Transverse colon (tissue), 4 donors: ENCODE results near the gene VENTX. TPM values are rescaled to one million over a fixed set of nuclear protein-coding genes. Genes with fewer than 3 reads are reported as not detected.
A peak's percentile ranks its signal among the peaks of the same experiment; 100 is the strongest.

Source experiments
- DNase-seq: peaks from one replicate; pipeline ENCODE4 v3.0.0-alpha.2; 2019
- H3K27ac ChIP-seq, 4 donors: fragments of 200-600 bp; sonication (generic); 2 replicates each; pipeline ENCODE4 v1.5.1; 2016 to 2018; ENCODE audit warnings: inconsistent platforms in 4 of 4
- H3K27me3 ChIP-seq: fragments of 200-600 bp; sonication (generic); 2 replicates; pipeline ENCODE4 v1.5.1; 2017; ENCODE audit warnings: inconsistent platforms
- H3K36me3 ChIP-seq, 4 donors: fragments of 200-600 bp; sonication (generic); 2 replicates each; pipeline ENCODE4 v1.5.1; 2017 to 2019; ENCODE audit warnings: inconsistent platforms in 4 of 4
- H3K4me1 ChIP-seq, 4 donors: fragments of 200-600 bp; sonication (generic); 2 replicates each; pipeline ENCODE4 v1.5.1; 2017 to 2020; ENCODE audit warnings: inconsistent platforms in 4 of 4
- H3K4me3 ChIP-seq, 4 donors: fragments of 200-600 bp; sonication (generic); 1 replicate in 1 of 4; 2 replicates in 3 of 4; pipeline versions ENCODE4 v1.5.1 to v1.6.1; 2017 to 2019; ENCODE audit warnings: inconsistent platforms in 4 of 4
- H3K9me3 ChIP-seq, 2 donors: fragments of 200-600 bp; sonication (generic); 2 replicates each; pipeline ENCODE4 v1.5.1; 2017 to 2019; ENCODE audit warnings: inconsistent platforms in 2 of 2
- CTCF ChIP-seq, 5 experiments: fragments of 200-600 bp in 3 of 5; fragments of 450-650 bp in 2 of 5; sonication (generic) in 3 of 5; IDR thresholded peaks; 1 replicate in 2 of 5; 2 replicates in 3 of 5; pipeline ENCODE4 v1.5.1; 2016 to 2017; ENCODE audit warnings: antibody characterized with exemption in 5 of 5, inconsistent platforms in 3 of 5, mild to moderate bottlenecking in 2 of 5, moderate library complexity in 1 of 5
- EP300 ChIP-seq: sonication (generic); formaldehyde crosslinking; IDR thresholded peaks from one replicate; pipeline ENCODE4 v1.6.1; 2017; ENCODE audit warnings: antibody characterized with exemption, low read depth
- POLR2A ChIP-seq: fragments of 450-650 bp; IDR thresholded peaks from one replicate; pipeline ENCODE4 v1.6.1; 2016; ENCODE audit warnings: antibody characterized with exemption, mild to moderate bottlenecking, moderate library complexity
- POLR2AphosphoS5 ChIP-seq, 3 donors: sonication (generic); formaldehyde crosslinking; IDR thresholded peaks; one replicate each; pipeline ENCODE4 v1.6.1; 2016; ENCODE audit warnings: antibody characterized with exemption in 3 of 3
- WGBS, 2 donors: methylation state at CpG; one replicate each; pipeline ENCODE4 v1.1.5; 2018; ENCODE audit warnings: low coverage in 1 of 2; 5-methylcytosine and 5-hydroxymethylcytosine counted together
- in situ Hi-C, 4 donors: fragments of 200-750 bp; cut with MboI; loops; one replicate each; pipeline versions ENCODE4 v1.15.0 to v1.15.1; 2017; ENCODE audit warnings: low sequenced_read_pairs in 3 of 4, low pct_ligation_motif_present in 1 of 4, low pct_unique_long_range_greater_than_20kb in 1 of 4
- intact Hi-C: fragments of 100-400 bp; cut with DNase I; formaldehyde crosslinking; loops from one replicate; pipeline ENCODE4 v1.15.1; 2023; ENCODE audit warnings: low total_unique reads
- total RNA-seq, 4 donors: library from RNA; depleted of rRNA; stranded (reverse); fragments of >200 nt; gene quantifications; one replicate each; pipeline ENCODE4 v1.1.0, GENCODE V29; 2016

The VENTX gene
- total RNA-seq, 4 donors from 2014 or later = 0.27 to 0.48 TPM; not detected in 2

- H3K36me3 ChIP-seq = peaks cover 0 to 5% (median 2%) of the 10 kb centered on the region in 4 donors
Measured at GRCh38 chr10:133275684-133276092, 38.0 kb downstream of the VENTX start.

GRCh38 chr10:133276100-133276434 is 38.4 kb downstream of the VENTX start:
- Histone ChIP-seq H3K9me3 (no peaks in the 10 kb centered on the region), H3K36me3 (peaks cover 0 to 5% (median 2%) of the 10 kb centered on the region in 4 donors), H3K4me1 (peaks cover 0 to 21% (median 15%) of the 10 kb centered on the region in 4 donors), H3K4me3 (peak overlapping the region in 3 of 4 donors; percentile 7 to 39 (median 25)), H3K27me3 (peaks cover 29% of the 10 kb centered on the region), H3K27ac (peak overlapping the region; percentile 23 to 57 (median 43))
- intact Hi-C loops (no loop called here), in situ Hi-C loops (no loop called here)
- DNase-seq = no peak
- WGBS, 2 donors = 11% methylated on average over 6 of the region's 6 CpGs; no CpG with 5 or more reads in 1 of the 2 donors
- TF ChIP-seq CTCF (IDR thresholded peaks at IDR 0.05) = no peak

More at GRCh38 chr10:133275684-133276092, 38.0 kb downstream of the VENTX start:
- intact Hi-C loops (no loop called here), in situ Hi-C loops (no loop called here)
- DNase-seq = no peak
- TF ChIP-seq POLR2AphosphoS5 (IDR thresholded peaks at IDR 0.05) (no peak), POLR2A (no peak), CTCF (IDR thresholded peaks at IDR 0.05) (no peak), EP300 (no peak)
- WGBS, 2 donors = 20% methylated on average over 11 of the region's 12 CpGs; no CpG with 5 or more reads in 1 of the 2 donors
- Histone ChIP-seq H3K27me3 (peaks cover 29% of the 10 kb centered on the region), H3K4me1 (peaks cover 0 to 21% (median 15%) of the 10 kb centered on the region in 4 donors), H3K27ac (peak overlapping the region; percentile 23 to 49 (median 43)), H3K9me3 (no peaks in the 10 kb centered on the region), H3K4me3 (peak overlapping the region in 2 of 4 donors; percentile 25 to 39)

- H3K4me3 ChIP-seq = peak within 1 kb of the TSS in 3 of 4 donors; percentile 7 to 39 (median 25)
- TF ChIP-seq POLR2A (no peak), POLR2AphosphoS5 (IDR thresholded peaks at IDR 0.05) (peak in 2 of 3 donors; percentile 24 to 30)
- peak within 1 kb of the TSS; percentile 23 to 57 (median 43) for H3K27ac ChIP-seq
- intact Hi-C loops = no loop called here
- H3K4me1 ChIP-seq = peaks cover 0 to 21% (median 15%) of the 10 kb centered on the region in 4 donors
- 20% methylated on average over 16 of the region's 63 CpGs; no CpG with 5 or more reads in 1 of the 2 donors for WGBS, 2 donors
- H3K27me3 ChIP-seq = peaks cover 29% of the 10 kb centered on the region
- in situ Hi-C loops = no loop called here
- peaks cover 0 to 8% (median 3%) of the 10 kb centered on the region in 4 donors for H3K36me3 ChIP-seq
- H3K9me3 ChIP-seq = no peaks in the 10 kb centered on the region
- peak; percentile 63 for DNase-seq
Measured at GRCh38 chr10:133276435-133277201, 39.0 kb downstream of the VENTX start, which contains the start of gene ADAM8. Gene ADAM8, minus strand, starts transcription at chr10:133276868. Its CDS starts 51 bp downstream, at chr10:133276817.

GRCh38 chr10:133277277-133277992 is 39.8 kb downstream of the VENTX start:
- H3K27ac ChIP-seq = peak overlapping the region; percentile 28 to 55 (median 48)
- no peak for DNase-seq

More at GRCh38 chr10:133277277-133277992, 39.8 kb downstream of the VENTX start:
- Histone ChIP-seq H3K36me3 (peaks cover 0 to 16% (median 7%) of the 10 kb centered on the region in 4 donors), H3K4me1 (peaks cover 0 to 21% (median 15%) of the 10 kb centered on the region in 4 donors), H3K9me3 (no peaks in the 10 kb centered on the region), H3K27me3 (peaks cover 29% of the 10 kb centered on the region), H3K4me3 (no peak overlapping the region)
- 77% methylated on average over 23 of the region's 25 CpGs; no CpG with 5 or more reads in 1 of the 2 donors for WGBS, 2 donors
- intact Hi-C loops (no loop called here), in situ Hi-C loops (no loop called here)
- TF ChIP-seq POLR2AphosphoS5 (IDR thresholded peaks at IDR 0.05) (no peak), CTCF (IDR thresholded peaks at IDR 0.05) (no peak), POLR2A (no peak), EP300 (no peak)
